ENCODE data around the gene TEX101.
"Not testable (repeated sequence)": the region's sequence is repeated elsewhere in the genome, so short reads cannot be mapped to it uniquely, and the experiment has no call there.

DNA sequence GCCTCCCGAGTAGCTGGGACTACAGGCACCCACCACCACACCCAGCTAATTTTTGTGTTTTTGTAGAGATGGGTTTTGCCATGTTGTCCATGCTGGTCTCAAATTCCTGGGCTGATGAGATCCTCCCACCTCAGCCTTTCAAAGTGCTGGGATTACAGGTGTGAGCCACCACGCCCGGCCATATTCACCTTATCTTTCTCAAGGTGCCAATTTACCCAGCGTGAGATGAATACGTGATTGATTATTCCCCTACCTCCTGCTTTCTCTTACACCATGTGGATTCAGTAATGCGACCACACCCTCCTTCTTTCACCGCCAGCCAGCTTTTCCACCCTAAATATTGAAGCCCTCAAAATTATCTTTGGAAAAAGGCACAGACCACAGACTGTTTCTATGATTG, 31.4 kb upstream of the TEX101 start:
- TF ChIP-seq, protein P1, sequence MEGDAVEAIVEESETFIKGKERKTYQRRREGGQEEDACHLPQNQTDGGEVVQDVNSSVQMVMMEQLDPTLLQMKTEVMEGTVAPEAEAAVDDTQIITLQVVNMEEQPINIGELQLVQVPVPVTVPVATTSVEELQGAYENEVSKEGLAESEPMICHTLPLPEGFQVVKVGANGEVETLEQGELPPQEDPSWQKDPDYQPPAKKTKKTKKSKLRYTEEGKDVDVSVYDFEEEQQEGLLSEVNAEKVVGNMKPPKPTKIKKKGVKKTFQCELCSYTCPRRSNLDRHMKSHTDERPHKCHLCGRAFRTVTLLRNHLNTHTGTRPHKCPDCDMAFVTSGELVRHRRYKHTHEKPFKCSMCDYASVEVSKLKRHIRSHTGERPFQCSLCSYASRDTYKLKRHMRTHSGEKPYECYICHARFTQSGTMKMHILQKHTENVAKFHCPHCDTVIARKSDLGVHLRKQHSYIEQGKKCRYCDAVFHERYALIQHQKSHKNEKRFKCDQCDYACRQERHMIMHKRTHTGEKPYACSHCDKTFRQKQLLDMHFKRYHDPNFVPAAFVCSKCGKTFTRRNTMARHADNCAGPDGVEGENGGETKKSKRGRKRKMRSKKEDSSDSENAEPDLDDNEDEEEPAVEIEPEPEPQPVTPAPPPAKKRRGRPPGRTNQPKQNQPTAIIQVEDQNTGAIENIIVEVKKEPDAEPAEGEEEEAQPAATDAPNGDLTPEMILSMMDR (IDR thresholded peaks at IDR 0.05), result not testable (repeated sequence)
- not testable (repeated sequence) for TF ChIP-seq POLR2A (IDR thresholded peaks at IDR 0.05)
